NCI-H2081 (cell line): ENCODE measurements around the gene CMTM5.

ENCODE experiments used
- DNase-seq, 2 experiments: peaks; one replicate each; lab custom pipeline; 2025; lab: John Stamatoyannopoulos, UW

Gene CMTM5

DNA sequence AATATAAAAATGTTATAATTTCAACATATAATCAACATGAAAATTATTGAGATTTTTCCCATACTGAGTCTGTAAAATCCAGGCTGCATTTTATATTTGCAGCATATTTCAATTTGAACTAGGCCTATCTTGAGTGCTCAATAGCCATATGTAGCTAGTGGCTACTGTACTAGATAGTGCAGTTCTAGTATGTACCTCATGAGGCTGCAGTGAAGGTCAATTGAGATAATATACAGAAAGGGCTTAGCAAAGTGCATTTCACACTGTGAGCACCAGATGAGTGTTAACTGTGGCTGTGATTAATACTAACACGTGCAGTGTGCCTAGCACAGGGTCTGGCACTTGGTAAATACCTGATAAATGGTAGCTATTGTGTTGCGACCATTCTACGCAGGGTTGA, 18.8 kb upstream of the CMTM5 start:
- no peak for DNase-seq

DNA sequence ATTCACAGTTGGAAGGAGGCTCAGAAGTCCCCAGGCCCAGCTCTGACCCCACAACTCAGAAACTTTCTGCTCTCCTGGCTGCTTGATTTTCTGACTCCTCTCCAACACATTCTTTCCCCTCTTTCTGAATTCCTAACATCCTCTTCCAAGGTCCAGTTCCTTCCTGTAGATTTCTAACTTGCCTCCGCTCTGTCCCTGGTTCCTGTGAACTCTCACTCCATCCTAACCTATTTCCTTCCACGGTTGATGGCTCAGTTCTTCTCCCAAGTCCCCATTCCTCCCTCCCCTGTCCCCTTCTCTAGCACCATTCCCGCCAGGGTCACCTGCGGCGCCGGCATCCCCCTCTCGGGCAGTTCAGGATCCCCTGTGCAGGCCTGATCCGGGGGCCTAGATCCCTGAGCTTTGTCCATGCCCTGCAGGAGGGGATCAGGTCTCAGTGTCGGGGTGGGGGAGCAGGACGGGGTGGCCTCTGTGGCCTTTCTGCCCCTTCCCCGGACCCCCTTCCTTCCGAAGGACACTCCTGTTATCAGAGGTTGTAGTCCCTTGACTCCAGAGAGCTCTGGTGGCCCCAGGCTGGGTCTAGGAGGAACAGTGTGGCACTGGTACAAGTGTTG, 18.2 kb upstream of the CMTM5 start:
- DNase-seq = no peak

GRCh38 chr14:23359167-23359626, 17.6 kb upstream of the CMTM5 start:
- no peak for DNase-seq

DNA sequence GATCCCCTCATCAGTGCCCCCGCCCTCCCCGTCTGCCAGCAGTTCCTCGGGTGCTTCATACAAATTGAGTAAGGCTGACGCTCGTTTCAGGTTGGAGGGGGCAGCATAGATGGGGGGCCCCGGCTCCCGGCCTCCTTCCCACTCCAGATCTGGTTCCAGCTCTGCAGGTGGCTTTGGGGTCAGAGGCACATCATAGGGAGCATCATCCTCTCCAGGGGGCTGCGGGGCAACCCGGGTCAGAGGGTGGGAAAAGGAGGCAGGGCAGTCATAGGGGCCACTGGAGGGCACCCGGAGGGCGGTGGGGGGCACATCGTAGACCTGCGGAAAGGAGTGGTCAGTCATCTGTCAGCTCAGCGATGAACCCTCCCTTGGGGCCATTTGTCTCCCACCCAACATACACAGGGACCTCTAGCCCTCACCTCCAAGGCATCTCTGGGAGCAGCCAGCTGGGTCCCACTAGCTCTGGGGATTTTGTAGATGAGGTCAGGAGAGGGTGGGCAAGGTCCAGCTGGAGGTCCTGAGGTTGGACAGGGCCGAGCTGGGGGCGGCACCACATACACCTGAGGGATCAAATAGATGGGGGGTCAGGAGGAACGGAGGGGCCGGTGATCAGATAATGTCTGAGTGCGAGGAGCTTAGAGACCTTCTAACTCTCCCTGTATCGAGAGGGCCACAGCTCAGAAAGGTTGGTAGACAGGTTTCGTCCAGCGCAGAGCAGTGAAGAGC, 17.0 kb upstream of the CMTM5 start:
- no peak for DNase-seq

- no peak for DNase-seq
Measured at GRCh38 chr14:23360496-23360895, 16.4 kb upstream of the CMTM5 start.

DNA sequence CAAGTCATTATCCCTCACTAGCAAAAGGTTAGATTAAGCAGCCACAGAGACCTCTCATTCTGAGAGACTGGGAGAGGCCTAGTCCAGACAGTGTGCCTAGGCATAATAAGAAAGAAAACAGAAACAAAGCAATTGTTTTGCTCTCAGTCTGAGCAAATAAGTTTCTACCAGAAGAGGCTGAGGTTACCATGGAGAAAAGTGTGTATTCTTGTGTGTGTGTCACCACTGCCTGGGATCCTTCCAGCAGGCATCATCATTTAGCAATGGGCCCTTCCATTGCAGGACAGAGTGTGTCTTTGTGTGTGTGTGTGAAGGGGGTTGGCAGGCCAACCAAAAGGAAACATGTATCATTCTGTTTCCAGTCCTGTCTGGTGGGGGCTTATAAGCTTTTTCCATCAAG, 15.5 kb upstream of the CMTM5 start:
- no peak for DNase-seq

- no peak for DNase-seq
Measured at GRCh38 chr14:23361763-23362162, 15.1 kb upstream of the CMTM5 start.

DNA sequence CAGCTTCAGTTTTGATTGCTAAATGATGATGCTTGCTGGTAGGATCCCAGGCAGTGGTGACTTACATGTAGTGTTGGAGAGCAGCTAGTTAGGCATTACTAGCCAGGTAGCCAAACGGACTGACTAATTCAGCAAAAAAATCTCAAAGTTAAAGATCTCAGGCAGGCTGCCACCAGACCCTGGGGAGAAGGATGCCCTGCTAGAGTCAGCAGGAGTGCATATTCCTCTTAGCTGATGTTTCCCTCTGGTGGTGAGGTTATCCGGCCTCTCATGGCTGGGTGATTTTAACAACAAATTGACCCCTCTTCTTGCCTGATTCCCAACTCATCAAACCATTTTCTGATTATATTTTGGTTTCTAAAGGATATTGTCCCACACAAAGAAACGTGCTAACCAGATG, 14.6 kb upstream of the CMTM5 start:
- no peak for DNase-seq

DNA sequence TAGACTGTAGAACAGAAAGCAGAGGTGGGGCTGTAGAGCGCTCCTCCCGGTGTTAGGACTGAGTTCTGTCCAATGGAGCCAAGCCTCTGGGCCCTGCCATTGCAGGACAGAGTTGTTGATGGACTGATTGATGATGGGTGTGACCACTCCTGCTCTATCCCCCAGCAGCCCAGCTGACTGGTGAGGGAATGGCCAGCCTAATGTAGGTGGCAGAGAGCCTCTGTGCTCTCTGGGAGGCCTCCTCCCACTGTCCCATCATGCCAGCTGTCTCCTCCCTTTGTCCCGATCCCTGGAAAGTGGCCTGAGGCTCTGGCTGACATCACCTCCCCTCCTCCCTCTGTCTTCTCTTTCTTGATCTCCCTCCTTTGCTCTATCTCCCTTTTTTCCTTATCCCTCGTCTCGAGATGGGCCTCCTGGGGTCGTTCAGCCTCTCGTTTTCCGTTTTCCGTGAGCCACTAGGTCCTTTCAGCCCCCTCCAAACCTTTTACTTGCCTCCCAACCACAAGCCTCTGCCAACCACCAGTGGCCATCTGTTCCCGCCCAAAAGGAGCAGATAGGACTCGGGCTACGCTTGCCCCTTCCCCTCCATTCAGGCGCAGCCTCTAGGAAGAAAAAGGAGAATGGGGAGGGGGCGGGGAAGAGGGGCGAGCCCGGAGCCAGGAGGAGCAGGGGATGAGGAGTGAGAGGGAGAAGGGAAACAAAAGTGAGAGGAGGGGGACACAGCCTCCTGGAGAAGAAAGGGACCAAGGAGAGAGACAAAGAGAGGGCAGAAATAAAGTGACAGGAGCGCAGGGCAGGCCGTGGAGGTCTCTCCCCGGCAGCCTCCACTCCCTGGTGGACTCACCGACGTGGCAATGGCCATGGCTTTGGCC, 12.4 kb upstream of the CMTM5 start:
- no peak for DNase-seq

DNA sequence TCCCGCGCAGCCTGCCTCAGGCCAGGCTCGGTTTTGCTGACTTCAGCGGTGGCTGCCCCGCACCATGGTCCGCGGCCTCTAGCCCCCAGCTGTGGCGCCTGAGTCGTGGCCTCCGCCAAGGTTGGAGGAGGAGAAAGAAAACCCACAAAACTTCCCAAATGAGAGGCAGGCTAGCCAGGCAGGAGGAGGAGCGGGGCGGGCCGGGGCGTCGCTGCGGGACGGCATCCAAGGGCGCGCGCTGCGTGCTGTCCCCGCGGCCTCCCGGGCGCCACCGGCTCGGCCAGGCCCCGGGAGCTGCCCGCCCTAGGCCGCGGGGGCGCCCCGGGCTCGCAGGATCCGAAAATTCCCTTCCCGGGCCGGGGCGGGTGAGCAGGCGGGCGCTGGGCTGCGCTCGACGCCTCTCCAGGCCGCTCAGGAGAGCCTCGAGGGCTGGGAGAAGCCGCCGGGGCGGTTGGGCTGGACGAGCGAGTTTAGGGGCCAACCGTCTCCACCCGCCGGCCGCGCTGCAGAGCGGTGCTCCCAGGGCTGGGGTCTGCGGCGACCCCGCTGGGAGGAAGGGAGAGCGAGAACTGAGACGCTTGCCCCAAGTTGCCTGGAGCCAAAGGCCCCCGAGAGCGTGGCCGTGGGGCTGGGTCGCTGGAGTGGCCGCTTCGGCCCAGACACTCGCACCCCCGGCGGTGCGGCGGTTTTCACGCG, 11.7 kb upstream of the CMTM5 start, which contains the start of gene EFS:
EFS (minus strand) TSS at position 137 of the 696 bp plus-strand sequence. CDS start 147 bp downstream, outside the sequence.
- DNase-seq = no peak

GRCh38 chr14:23365732-23366425, 11.0 kb upstream of the CMTM5 start:
- no peak for DNase-seq

- DNase-seq = no peak
Measured at GRCh38 chr14:23366426-23366921, 10.4 kb upstream of the CMTM5 start.

DNA sequence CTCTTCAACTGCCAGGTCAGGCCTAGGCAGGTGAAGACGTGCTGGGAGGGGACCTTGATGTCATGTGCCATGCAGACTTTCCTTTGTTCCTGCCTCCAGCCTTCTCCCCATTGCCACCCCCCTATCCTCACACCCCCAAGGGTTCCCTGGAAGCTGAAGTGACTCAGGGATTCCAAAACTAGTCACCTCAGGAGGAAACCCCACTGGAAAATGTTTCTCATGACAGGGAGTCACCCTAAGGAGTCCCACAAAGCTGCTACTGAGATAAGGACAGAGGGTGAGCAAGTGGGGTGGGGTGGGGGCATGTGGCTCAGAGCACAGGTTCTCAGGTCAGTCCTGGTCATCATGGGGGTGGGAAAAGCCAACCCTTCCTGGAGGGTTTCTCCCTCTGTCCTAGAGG, 6.6 kb upstream of the CMTM5 start:
- DNase-seq = no peak

GRCh38 chr14:23371865-23372264, 5.0 kb upstream of the CMTM5 start:
- no peak for DNase-seq

- no peak for DNase-seq
Measured at GRCh38 chr14:23372509-23372908, 4.3 kb upstream of the CMTM5 start, which contains the start of gene IL25. Gene IL25 (plus strand): TSS chr14:23372809.

DNA sequence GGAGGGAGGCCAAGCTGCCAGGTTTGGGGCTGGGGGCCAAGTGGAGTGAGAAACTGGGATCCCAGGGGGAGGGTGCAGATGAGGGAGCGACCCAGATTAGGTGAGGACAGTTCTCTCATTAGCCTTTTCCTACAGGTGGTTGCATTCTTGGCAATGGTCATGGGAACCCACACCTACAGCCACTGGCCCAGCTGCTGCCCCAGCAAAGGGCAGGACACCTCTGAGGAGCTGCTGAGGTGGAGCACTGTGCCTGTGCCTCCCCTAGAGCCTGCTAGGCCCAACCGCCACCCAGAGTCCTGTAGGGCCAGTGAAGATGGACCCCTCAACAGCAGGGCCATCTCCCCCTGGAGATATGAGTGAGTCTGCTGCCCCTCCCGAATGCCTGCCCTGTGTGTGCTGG, 3.8 kb upstream of the CMTM5 start:
- no peak for DNase-seq

DNA sequence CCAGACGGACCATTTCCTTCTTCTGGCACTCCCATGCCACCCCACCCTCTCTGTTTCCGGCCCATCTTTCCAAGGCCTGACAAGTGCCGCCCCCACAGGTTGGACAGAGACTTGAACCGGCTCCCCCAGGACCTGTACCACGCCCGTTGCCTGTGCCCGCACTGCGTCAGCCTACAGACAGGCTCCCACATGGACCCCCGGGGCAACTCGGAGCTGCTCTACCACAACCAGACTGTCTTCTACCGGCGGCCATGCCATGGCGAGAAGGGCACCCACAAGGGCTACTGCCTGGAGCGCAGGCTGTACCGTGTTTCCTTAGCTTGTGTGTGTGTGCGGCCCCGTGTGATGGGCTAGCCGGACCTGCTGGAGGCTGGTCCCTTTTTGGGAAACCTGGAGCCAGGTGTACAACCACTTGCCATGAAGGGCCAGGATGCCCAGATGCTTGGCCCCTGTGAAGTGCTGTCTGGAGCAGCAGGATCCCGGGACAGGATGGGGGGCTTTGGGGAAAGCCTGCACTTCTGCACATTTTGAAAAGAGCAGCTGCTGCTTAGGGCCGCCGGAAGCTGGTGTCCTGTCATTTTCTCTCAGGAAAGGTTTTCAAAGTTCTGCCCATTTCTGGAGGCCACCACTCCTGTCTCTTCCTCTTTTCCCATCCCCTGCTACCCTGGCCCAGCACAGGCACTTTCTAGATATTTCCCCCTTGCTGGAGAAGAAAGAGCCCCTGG, 1.2 kb upstream of the CMTM5 start:
- DNase-seq = no peak

DNA sequence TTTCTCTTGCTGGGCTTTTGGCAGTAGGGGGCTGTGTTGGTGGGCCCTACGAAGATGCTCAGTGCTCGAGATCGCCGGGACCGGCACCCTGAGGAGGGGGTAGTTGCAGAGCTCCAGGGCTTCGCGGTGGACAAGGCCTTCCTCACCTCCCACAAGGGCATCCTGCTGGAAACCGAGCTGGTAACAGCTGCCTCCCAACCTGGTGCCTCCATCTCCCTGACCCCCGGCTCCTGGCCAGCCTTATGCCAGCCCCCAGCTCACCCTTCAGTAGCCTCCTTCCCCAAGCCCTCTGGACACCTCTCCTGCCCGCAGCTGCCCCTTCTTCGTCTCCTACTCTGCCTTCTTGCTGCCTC, 328 bp downstream of the CMTM5 start:
- DNase-seq = no peak

- DNase-seq = no peak
Measured at GRCh38 chr14:23377573-23378563, 1.0 kb downstream of the CMTM5 start.
